Stimulated activated CD4-positive, alpha-beta T cell treated with anti-CD3 and anti-CD28 coated beads, Interleukin-1b, Interleukin-23, amount 100 ng/mL, for 24 hours (primary cell): Measurements from ENCODE around the gene ERFE.

ENCODE experiments used
- DNase-seq, 4 experiments: peaks; one replicate each; pipeline ENCODE4 v3.0.0-alpha.2; 2020; ENCODE audit warnings: low read depth in 4 of 4, low spot score in 1 of 4

Gene ERFE

DNA sequence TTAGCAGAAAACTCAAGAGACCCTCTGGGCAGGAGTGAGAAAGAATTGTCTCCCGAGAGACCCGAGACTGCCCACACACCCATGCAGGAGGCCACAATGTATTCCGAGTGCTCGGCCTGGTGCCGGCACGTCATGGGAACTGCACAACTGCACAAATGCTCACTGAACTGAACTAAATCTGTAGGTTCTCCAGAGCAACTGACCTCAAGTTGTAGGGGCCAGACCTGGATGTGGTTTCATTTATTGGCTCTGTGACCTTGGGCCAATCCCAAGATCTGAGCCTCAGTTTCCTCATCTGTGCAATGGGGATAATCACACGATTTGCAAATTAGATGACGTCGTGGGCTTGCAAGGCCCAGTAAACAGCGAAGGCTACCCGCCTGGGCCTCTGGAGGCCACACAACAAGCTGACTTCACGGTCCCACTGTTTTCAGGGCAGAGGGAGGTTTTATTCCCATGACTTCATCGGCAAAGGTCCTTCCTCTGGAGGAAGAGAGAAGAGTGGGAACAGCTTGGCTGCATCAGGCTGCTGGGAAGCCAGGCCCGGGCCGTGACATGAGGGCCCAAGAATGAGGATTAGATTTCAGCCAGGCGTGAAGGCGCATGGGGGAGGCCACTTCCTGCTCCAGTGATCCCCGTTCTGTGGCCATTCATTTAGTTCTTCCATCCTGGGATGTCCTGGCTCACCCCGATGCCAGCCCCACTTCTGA lies 3.6 kb upstream of the ERFE start:
- DNase-seq, result no peak

DNA sequence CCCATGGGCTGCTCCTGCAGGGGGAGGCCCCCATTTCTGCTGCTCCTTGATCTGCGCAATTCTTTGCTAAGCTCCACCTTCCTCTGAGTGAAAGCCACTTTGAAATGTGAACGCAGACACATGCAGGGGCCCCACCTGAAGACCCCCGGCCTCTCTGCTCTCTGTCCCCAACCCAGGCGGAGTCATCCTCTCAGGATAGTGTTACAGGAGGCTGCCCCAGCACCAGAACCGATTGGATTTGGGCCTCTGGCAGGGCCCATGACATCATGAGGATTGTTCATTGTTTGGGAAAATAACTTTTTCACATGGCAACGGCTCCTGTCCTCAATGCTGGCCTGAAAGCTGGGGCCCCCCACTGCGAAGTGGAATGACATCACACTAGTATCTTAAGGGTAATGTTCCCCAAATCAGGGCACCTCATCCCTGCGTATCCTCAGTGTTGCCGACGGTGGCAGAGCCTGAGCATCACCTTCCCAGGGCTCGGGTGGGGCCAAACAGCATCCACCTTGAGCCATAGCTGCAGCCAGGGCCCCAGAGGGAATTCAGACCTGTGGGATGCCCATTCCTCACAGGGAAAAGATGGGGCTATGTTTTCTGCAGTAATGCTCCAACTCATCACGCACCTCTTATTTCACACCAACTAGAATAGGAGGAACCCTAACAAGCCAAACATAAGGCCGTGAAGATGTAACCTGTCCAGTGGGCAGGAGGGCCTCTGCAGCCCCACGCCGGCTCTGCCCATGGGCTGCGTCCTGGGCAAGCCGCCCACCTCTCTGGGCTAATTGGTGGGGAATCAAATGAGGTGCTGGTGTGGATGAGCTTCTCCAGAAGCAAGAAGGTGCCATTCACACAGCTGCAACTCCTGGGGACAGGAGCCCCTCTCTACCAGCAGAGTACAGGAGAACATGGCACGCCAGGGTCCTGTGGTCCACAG lies 2.7 kb upstream of the ERFE start:
- no peak for DNase-seq

DNA sequence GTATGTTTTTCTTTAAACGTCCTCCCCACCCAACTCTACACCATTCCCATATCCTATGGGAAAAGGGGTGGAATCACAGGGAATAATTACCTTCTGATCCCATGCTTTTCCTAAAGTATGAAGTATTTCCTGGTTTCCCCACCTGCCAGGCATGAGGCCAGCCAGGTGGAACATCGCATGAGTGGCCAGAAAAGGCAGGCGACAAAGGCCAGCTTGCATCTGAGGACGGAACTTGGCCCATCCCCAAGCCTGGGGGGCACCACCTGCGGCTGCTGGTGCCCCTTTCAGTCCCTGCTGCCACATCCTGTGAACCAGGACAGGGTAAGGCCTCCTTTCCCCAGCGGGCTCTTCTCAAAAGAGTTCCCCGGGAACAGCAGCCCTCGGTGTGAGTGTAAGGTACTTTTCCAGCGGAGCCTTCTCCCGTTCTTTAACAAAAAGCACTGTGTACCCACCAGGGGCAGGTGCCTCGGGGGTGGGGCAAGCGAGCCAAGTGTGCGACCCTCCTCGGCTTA lies 1.2 kb upstream of the ERFE start:
- DNase-seq, result no peak

- DNase-seq, result no peak
Measured at GRCh38 chr2:238158018-238158508, 707 bp upstream of the ERFE start.

DNA sequence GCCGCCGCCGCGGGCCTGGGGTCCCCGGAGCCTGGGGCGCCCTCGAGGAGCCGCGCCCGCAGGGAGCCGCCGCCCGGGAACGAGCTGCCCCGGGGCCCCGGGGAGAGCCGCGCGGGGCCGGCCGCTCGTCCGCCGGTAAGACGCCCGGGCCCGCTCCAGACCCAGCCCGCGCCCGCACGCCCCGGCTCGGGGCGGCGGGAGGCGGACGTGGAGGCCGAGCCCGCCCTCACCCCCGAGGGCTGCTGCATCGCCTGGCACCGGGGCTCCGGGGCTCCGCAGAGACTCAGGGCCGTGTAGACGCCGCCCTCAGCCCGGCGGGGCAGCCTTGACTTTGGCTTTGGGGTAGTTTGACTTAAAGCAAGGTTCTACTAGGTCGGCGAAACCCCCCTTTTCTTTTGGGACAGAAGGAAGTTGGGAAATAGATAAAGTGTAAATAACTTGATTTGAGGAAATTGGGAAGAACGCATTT lies 335 bp downstream of the ERFE start:
- DNase-seq, result no peak

DNA sequence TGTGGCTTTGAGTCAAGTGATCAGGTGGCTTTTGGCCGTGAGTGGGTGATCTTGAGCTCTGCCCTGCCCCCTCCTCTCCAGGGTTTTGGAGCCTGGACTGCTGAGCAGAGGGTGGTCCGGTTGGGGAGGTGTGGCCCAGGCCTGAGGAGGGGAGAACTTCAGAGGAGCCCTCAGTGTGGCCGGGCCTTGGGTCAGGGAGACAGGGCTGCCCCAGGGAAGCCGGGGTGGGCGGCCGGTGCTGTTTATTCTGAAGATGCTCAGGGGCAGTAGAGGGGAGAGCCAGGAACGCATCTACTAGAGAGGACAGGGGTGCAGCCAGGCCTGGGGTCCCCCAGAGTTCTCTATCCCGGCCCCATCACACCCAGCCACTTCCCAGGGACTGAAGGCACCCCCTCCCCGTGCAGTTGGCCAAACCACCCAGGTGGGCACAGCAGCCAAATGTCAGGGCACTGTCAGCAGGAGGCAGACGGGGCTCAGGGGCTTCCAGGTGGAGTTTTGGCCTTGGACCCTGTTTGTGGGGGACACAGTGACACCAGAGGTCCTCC lies 963 bp downstream of the ERFE start:
- DNase-seq, result no peak

- no peak for DNase-seq
Measured at GRCh38 chr2:238160206-238161129, 1.7 kb downstream of the ERFE start.

DNA sequence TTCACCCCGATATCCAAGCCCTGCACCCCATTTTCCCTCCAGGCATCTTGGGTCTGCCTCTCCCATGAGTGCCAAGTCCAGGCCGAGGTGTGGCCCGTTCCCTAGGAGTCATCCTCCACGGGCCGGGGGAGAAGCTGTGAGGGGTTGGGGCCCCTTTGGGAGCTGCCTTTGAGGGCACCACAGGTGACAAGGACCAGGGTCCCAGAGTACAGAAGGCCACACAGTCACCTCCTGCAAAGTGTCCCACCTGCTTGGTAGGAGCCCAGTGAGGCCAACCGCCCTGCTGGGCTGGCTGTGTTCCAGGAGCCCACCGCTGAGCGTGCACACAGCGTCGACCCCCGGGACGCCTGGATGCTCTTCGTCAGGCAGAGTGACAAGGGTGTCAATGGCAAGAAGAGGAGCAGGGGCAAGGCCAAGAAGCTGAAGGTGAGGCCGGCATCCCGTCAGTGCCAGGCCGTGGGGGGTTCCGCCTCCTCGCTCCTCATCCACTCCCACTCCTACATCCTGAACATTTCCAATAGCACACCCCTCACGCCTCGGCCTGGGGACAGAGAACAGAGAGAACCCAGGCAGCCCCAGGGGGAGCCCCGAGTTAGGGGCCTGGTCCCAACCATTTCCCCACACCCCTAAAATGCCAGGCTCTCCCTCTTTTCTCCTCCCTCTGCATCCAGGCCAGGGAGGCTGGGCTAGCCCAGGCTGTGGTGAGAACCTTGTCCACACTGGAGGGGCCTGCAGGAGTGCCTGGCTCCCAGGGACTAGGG lies 2.7 kb downstream of the ERFE start:
- DNase-seq, result no peak

DNA sequence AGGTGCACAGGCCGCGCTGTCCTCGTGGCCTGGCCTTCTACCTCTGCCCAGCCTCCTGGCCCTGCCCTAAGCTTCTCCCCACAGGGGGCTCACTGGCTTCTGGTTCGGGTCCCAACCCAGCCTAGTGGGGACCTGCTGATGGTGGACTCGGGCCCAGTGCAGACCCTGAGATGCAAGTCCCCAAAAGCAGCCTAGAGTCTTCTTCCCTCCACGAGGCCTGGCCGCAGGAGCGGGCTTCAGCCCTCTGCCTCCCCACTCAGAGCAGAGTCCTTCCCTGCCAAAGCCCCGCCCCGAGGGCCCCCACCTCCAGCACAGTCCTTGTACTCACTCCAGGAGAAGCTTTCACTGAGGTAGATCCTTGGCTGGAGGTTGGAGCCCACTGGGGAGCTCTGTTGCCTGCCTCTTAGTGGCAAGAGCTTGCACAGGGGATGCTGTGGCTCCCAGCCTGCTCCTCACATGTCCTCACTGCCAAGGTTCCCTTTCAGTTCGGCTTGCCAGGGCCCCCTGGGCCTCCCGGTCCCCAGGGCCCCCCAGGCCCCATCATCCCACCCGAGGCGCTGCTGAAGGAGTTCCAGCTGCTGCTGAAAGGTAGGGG lies 3.6 kb downstream of the ERFE start:
- no peak for DNase-seq

DNA sequence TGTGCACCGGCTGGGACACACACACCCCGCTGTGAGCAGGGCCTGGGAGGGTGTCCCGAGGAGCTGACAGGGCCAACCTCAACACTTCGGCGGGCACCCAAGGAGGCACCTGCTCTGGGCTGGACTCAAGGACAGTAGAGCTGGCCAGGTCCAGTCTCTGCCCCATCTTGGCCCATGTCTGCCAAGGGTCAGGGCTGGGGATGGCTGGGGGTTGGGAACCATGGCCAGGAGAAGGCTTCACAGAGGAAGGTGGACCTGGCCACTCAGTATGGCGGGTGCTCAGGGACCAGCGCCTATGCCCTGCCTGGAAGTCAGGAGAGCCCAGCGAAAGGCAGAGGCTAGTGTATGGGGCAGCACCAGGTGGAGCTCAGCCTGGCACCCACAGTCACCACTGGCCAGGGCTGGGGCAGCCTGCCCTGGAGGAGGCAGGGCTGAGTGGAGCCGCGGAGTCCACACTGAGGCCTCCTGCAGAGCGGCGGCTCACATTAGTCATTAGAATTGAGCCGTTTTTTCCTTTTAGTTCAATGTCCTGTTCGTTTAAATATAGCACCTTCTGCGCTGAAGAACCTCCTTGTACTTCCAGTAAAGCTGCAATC lies 4.2 kb downstream of the ERFE start:
- DNase-seq, result no peak

- no peak for DNase-seq
Measured at GRCh38 chr2:238163481-238164198, 4.9 kb downstream of the ERFE start.

DNA sequence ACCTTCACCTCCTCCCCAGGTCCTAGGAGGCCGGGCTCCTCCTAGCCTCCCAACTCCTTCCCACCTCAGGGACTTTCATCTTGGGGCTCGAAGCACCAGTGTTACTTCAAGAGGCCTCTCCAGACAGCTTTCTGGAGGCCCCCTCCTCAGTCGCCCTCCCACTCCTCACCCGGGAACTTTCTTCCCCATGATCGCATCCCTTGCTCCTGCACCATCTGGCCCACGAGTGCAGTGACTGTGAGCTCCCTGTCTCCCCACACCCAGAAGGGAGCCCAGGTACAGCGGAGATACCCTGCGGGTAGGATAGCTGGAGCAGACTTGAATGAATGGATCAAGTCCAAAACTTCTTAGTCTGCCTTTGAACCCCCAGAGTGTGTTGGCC lies 6.1 kb downstream of the ERFE start:
- no peak for DNase-seq

- DNase-seq, result no peak
Measured at GRCh38 chr2:238165288-238165921, 6.6 kb downstream of the ERFE start.

- no peak for DNase-seq
Measured at GRCh38 chr2:238166391-238167343, 7.9 kb downstream of the ERFE start.

DNA sequence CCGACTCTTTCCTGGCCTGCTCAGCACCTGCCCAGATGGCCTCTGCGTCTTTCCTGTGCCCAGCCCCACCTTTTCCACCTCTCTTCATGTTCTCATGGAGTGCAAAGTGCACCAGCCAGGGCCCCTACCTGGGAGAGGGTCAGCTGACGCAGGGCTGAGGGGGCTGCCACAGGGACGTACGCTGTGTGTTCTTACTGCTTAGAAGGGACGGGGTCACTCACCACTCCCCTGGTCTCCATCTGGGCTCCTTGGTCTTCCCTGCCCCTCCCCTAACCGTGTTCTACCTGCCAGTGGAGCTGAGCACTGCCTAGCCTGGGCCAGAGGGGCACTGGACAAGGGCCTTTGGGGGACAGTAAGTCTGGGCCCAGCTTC lies 8.6 kb downstream of the ERFE start:
- DNase-seq, result no peak

- DNase-seq, result no peak
Measured at GRCh38 chr2:238167761-238168160, 9.0 kb downstream of the ERFE start.
